GM20000 (cell line): ENCODE results near the gene TRMT2A.

ENCODE experiments used
- DNase-seq: peaks from one replicate; pipeline ENCODE4 v3.0.0; 2012; ENCODE audit warnings: low spot score
- TF ChIP-seq, protein P1 (sequence below): IDR thresholded peaks from 2 replicates; pipeline ENCODE4 v1.5.1; 2012; ENCODE audit warnings: mild to moderate bottlenecking, control low read depth; ENCODE audit errors: extremely low read depth, missing control alignments

The TRMT2A gene

DNA sequence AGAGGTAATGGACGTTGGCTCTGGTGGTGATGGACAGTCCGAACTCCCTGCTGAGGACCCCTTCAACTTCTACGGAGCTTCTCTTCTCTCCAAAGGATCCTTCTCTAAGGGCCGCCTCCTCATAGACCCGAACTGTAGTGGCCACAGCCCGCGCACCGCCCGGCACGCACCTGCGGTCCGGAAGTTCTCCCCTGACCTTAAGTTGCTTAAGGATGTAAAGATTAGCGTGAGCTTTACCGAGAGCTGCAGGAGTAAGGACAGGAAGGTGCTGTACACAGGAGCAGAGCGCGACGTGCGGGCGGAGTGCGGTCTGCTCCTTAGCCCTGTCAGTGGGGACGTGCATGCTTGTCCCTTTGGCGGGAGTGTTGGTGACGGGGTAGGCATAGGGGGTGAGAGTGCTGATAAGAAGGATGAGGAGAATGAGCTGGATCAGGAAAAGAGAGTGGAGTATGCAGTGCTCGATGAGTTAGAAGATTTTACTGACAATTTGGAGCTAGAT is 30.9 kb downstream of the TRMT2A start:
- DNase-seq = no peak
- TF ChIP-seq, protein P1, sequence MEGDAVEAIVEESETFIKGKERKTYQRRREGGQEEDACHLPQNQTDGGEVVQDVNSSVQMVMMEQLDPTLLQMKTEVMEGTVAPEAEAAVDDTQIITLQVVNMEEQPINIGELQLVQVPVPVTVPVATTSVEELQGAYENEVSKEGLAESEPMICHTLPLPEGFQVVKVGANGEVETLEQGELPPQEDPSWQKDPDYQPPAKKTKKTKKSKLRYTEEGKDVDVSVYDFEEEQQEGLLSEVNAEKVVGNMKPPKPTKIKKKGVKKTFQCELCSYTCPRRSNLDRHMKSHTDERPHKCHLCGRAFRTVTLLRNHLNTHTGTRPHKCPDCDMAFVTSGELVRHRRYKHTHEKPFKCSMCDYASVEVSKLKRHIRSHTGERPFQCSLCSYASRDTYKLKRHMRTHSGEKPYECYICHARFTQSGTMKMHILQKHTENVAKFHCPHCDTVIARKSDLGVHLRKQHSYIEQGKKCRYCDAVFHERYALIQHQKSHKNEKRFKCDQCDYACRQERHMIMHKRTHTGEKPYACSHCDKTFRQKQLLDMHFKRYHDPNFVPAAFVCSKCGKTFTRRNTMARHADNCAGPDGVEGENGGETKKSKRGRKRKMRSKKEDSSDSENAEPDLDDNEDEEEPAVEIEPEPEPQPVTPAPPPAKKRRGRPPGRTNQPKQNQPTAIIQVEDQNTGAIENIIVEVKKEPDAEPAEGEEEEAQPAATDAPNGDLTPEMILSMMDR = no peak

DNA sequence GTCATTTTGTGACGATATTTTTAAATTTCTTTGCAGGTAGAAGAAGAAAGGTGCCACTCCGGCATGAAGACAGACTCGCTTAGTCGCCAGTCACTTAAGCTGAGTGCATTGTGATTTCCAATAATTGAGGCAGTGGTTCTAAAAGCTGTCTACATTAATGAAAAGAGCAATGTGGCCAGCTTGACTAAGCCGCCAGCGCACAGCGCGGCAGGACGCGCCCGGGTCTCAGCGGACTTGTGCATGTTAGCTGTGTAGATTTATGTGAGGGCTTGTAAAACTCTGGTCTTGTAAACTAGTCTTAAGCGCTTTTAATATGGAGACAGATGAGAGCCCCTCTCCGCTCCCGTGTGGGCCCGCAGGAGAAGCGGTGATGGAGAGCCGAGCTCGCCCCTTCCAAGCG is 31.4 kb downstream of the TRMT2A start:
- TF ChIP-seq, protein P1 = no peak
- no peak for DNase-seq

DNA sequence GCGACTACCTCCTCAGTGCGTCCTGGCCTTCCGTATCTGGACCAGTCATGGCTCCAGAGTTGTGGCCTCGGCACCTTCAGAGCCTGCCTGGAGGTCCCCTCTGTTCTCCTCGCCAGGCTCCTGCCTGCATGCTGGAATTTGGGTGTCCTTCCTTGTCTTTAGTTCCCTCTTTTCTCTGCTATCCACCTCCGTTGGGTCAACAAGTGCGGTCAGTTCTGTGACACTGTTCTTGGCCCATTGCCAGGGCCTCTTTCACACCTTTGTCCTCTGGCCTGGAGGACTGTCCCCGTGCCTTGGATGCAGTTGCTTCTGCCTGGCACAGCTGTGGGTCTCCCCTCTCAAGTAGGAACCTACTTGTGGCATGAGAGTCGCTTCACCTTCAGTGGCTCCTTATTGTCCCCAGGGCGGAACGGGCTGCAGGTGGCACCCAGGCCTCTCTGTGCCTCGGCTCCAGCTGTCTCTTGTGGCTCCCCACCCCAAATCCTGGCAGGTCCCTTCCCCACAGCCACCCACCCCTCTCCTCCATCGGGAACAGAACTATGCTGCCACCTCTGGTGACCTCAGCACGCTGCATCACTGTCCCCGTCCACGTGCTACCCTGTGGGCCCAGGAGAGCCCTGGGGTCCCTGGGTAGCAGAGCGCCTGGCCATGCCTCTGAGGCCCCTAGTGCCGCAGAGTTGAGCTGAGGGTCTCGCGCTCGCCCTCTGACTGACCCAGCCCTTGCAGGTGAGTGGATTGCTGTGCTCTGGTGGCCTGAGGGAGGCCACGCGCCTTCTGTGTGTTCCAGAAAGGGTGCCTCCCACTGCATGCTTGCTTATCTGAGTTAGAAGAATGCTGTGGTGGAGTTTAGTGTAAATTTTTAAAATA is 32.2 kb downstream of the TRMT2A start:
- DNase-seq = no peak

DNA sequence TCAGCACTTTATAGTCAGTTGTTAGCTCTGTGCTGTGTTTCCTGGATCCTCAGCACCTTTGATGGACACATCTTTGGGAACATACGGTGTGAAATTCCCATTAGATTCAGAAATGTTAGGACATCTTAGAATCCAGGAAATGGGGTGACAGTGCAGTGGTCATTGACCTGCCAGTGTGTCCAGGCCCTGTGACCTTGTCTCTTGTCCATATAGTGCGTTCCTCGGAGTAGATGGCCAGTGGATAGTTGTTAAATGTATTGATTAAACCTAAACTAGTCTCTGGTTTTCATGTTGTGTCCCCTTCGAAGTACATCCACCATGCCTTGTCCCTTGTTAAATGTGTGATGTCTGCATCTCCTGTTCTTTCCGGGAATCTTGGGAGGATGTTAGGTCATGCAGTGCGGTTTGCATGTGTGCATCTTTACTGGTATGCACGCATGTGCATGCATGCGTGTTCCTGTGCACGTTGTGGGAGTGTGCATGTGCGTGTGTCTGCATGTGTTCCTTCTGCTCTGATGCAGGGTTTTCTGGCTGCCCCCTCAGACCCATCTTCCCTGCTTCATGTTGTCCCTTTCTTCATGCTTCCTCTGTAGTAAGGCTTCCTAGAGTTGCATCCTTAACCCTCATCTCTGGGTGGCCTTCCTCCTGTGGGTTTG is 33.0 kb downstream of the TRMT2A start:
- DNase-seq = no peak
- TF ChIP-seq, protein P1 = no peak

More for the DNA sequence above, 32.2 kb downstream of the TRMT2A start:
- TF ChIP-seq, protein P1 = peak; percentile 22

DNA sequence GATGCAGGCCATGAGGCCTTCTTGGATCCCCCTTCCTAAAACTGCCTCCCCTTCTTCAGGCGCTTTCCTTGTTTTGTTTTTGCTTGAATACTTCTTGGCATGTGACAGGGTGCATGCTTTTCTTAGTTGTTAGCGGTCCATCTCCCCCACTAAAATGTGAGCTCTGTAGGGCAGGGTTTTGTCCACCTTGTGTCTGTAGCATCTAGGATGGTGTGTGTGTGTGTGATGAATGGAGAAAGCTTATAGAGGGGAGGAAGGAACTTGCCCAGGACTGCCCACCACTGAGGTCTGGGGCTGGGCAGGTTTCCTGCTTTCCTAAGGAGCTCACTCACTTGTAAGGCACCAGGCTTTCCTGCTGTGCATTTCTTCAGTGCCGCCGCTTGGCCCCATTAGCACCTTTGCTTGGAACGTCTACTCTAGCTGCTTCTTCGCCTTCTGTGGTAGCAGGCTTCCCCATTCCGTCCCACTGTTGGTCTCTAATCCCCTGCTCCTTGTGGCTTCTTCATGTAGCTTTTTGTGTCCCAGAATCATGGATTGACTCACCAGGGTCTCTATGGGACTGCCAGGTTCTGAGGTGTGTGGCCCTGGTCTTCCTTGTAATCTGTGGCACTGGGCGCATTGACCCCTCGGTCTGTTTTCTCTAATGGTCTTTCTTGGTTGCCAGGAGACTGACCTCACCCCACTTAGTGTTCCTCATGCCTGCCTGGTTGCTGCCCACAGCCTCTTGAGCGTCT is 33.7 kb downstream of the TRMT2A start:
- TF ChIP-seq, protein P1 = no peak
- no peak for DNase-seq

DNA sequence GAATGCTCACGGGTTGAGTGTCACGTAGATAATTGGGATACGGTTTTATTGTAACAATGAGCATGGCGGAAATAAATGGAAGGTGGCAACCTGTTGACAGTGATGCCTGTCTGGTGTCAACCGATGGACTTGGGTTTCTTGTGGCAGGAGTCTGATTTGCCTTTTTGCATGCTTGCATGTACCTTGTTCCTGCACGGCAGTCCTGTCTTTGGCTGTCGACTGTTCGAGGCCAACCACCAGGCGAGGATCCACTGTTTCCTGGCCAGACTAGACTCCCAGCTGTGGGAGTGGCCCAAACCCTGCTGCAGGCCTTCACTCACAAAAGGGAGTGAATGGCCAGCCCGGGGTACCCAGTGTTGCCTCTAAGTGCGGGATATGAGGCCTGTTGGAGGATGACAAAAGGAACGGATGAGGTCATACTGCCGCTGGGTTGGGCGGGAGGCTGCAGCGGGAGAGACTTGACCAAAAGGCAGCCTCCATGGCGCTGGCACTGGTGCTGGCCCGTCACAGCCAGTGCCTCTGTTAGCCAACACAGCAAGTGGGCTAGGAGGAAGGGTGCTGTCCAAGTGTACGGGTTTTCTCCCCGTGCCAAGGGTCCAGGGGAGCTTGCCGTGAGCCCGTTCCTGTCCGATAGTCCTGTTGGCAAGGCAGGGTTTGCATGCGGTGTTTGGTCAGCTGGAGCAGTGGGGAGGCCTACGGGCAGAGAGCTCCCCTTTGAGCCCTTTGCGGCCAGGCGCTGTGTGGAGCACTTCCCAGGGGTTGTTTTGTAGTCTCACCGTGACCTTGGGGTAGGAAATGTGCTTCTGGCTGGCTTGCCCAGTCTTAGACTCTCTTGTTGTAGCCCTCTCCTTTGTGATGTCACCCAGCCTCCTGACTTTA is 36.0 kb downstream of the TRMT2A start:
- TF ChIP-seq, protein P1 = no peak
- DNase-seq = no peak
